ENCODE results near the gene UBA52.
"Not testable (repeated sequence)": the region's sequence is repeated elsewhere in the genome, so short reads cannot be mapped to it uniquely, and the experiment has no call there.

The UBA52 gene

GRCh38 chr19:18538115-18538514 is 33.5 kb upstream of the UBA52 start:
- no peak overlapping the region for H2BK120ac ChIP-seq (ENCODE audit: low read depth, low read length)
- no peak overlapping the region for H4K5ac ChIP-seq (ENCODE audit: low read length)
- H3K4me2 ChIP-seq (ENCODE audit: low read length): no peak overlapping the region
- peaks cover 20% of the 10 kb centered on the region for H3K36me3 ChIP-seq (ENCODE audit: control insufficient read depth, insufficient read depth, low read length)
- no peak overlapping the region for H2BK15ac ChIP-seq (replicated peaks; ENCODE audit: low read depth)
- no peak overlapping the region for H3K27ac ChIP-seq (ENCODE audit: low read depth, low read length)
- no peak for DNase-seq
- no peak overlapping the region for H4K8ac ChIP-seq (ENCODE audit: low read depth, low read length)
- no peak overlapping the region for H3K4me3 ChIP-seq (ENCODE audit: low read length)
- H3K56ac ChIP-seq (ENCODE audit: low read length): no peak overlapping the region
- no peak overlapping the region for H3K9ac ChIP-seq (ENCODE audit: low read length)
- peaks cover 11% of the 10 kb centered on the region for H3K79me1 ChIP-seq (ENCODE audit: low read length)
- no peak overlapping the region for H2AK5ac ChIP-seq (ENCODE audit: low read length)
- H3K4me1 ChIP-seq (ENCODE audit: control insufficient read depth, low read depth, low read length): no peaks in the 10 kb centered on the region
- H3K4ac ChIP-seq (ENCODE audit: low read depth, low read length): no peak overlapping the region
- H3K27me3 ChIP-seq (ENCODE audit: insufficient read depth, low read length, poor library complexity): no peaks in the 10 kb centered on the region
- peaks cover 6% of the 10 kb centered on the region for H3K79me2 ChIP-seq (ENCODE audit: control insufficient read depth, insufficient read depth, low read length)
- no CpG with 5 or more reads among the region's 22 CpGs for WGBS (ENCODE audit: extremely low coverage, insufficient coverage, low lambda C conversion rate)
- no peak overlapping the region for H2BK5ac ChIP-seq (ENCODE audit: low read length)
- no peak overlapping the region for H3K23ac ChIP-seq (ENCODE audit: low read length)
- no peak overlapping the region for H3K18ac ChIP-seq (ENCODE audit: low read length)

GRCh38 chr19:18539372-18539771 is 32.3 kb upstream of the UBA52 start:
- no peak overlapping the region for H2BK15ac ChIP-seq (replicated peaks; ENCODE audit: low read depth)
- no peak overlapping the region for H3K56ac ChIP-seq (ENCODE audit: low read length)
- H3K79me1 ChIP-seq (ENCODE audit: low read length): peaks cover 11% of the 10 kb centered on the region
- no peak overlapping the region for H3K4me2 ChIP-seq (ENCODE audit: low read length)
- no peak overlapping the region for H4K5ac ChIP-seq (ENCODE audit: low read length)
- no peak overlapping the region for H3K4me3 ChIP-seq (ENCODE audit: low read length)
- H3K9ac ChIP-seq (ENCODE audit: low read length): no peak overlapping the region
- no peak for DNase-seq
- H2BK120ac ChIP-seq (ENCODE audit: low read depth, low read length): no peak overlapping the region
- peaks cover 18% of the 10 kb centered on the region for H3K36me3 ChIP-seq (ENCODE audit: control insufficient read depth, insufficient read depth, low read length)
- no peak overlapping the region for H3K27ac ChIP-seq (ENCODE audit: low read depth, low read length)
- H3K4ac ChIP-seq (ENCODE audit: low read depth, low read length): no peak overlapping the region
- WGBS (ENCODE audit: extremely low coverage, insufficient coverage, low lambda C conversion rate): no CpG with 5 or more reads among the region's 19 CpGs
- peaks cover 6% of the 10 kb centered on the region for H3K79me2 ChIP-seq (ENCODE audit: control insufficient read depth, insufficient read depth, low read length)
- H3K18ac ChIP-seq (ENCODE audit: low read length): no peak overlapping the region
- no peak overlapping the region for H2AK5ac ChIP-seq (ENCODE audit: low read length)
- no peaks in the 10 kb centered on the region for H3K4me1 ChIP-seq (ENCODE audit: control insufficient read depth, low read depth, low read length)
- H4K8ac ChIP-seq (ENCODE audit: low read depth, low read length): no peak overlapping the region
- no peak overlapping the region for H3K23ac ChIP-seq (ENCODE audit: low read length)
- H2BK5ac ChIP-seq (ENCODE audit: low read length): no peak overlapping the region
- H3K27me3 ChIP-seq (ENCODE audit: insufficient read depth, low read length, poor library complexity): no peaks in the 10 kb centered on the region

- not testable (repeated sequence) for H3K4me3 ChIP-seq (ENCODE audit: low read length); H2BK120ac ChIP-seq (ENCODE audit: low read depth, low read length); H3K27me3 ChIP-seq (ENCODE audit: insufficient read depth, low read length, poor library complexity); DNase-seq; H3K4me1 ChIP-seq (ENCODE audit: control insufficient read depth, low read depth, low read length); H3K56ac ChIP-seq (ENCODE audit: low read length); H2AK5ac ChIP-seq (ENCODE audit: low read length); H3K27ac ChIP-seq (ENCODE audit: low read depth, low read length); H3K9ac ChIP-seq (ENCODE audit: low read length); H3K79me2 ChIP-seq (ENCODE audit: control insufficient read depth, insufficient read depth, low read length); H4K8ac ChIP-seq (ENCODE audit: low read depth, low read length); H3K23ac ChIP-seq (ENCODE audit: low read length); H3K18ac ChIP-seq (ENCODE audit: low read length); H4K5ac ChIP-seq (ENCODE audit: low read length); H2BK5ac ChIP-seq (ENCODE audit: low read length); H3K4me2 ChIP-seq (ENCODE audit: low read length); H2BK15ac ChIP-seq (replicated peaks; ENCODE audit: low read depth); H3K4ac ChIP-seq (ENCODE audit: low read depth, low read length)
- peaks cover 11% of the 10 kb centered on the region for H3K79me1 ChIP-seq (ENCODE audit: low read length)
- WGBS (ENCODE audit: extremely low coverage, insufficient coverage, low lambda C conversion rate): no CpG with 5 or more reads among the region's 1 CpG
- peaks cover 18% of the 10 kb centered on the region for H3K36me3 ChIP-seq (ENCODE audit: control insufficient read depth, insufficient read depth, low read length)
Observed at GRCh38 chr19:18540200-18540599, 31.5 kb upstream of the UBA52 start.

GRCh38 chr19:18541258-18541991 is 30.2 kb upstream of the UBA52 start:
- DNase-seq: no peak
- no CpG with 5 or more reads among the region's 21 CpGs for WGBS (ENCODE audit: extremely low coverage, insufficient coverage, low lambda C conversion rate)
- H3K4me2 ChIP-seq (ENCODE audit: low read length): no peak overlapping the region

GRCh38 chr19:18541992-18542940 is 29.4 kb upstream of the UBA52 start:
- H3K27ac ChIP-seq (ENCODE audit: low read depth, low read length): no peak overlapping the region

More at GRCh38 chr19:18541258-18541991, 30.2 kb upstream of the UBA52 start:
- no peak overlapping the region for H3K9ac ChIP-seq (ENCODE audit: low read length)
- H3K79me1 ChIP-seq (ENCODE audit: low read length): peaks cover 11% of the 10 kb centered on the region
- H4K8ac ChIP-seq (ENCODE audit: low read depth, low read length): no peak overlapping the region
- H3K27me3 ChIP-seq (ENCODE audit: insufficient read depth, low read length, poor library complexity): no peaks in the 10 kb centered on the region
- no peak overlapping the region for H2BK15ac ChIP-seq (replicated peaks; ENCODE audit: low read depth)
- peak overlapping the region; percentile 2 for H3K56ac ChIP-seq (ENCODE audit: low read length)
- H3K4me1 ChIP-seq (ENCODE audit: control insufficient read depth, low read depth, low read length): no peaks in the 10 kb centered on the region
- H4K5ac ChIP-seq (ENCODE audit: low read length): no peak overlapping the region
- no peak overlapping the region for H2BK120ac ChIP-seq (ENCODE audit: low read depth, low read length)
- H2AK5ac ChIP-seq (ENCODE audit: low read length): no peak overlapping the region
- H3K4ac ChIP-seq (ENCODE audit: low read depth, low read length): no peak overlapping the region
- peaks cover 16% of the 10 kb centered on the region for H3K36me3 ChIP-seq (ENCODE audit: control insufficient read depth, insufficient read depth, low read length)
- no peak overlapping the region for H3K27ac ChIP-seq (ENCODE audit: low read depth, low read length)
- no peak overlapping the region for H3K18ac ChIP-seq (ENCODE audit: low read length)
- H3K79me2 ChIP-seq (ENCODE audit: control insufficient read depth, insufficient read depth, low read length): peaks cover 6% of the 10 kb centered on the region
- no peak overlapping the region for H3K23ac ChIP-seq (ENCODE audit: low read length)
- H2BK5ac ChIP-seq (ENCODE audit: low read length): no peak overlapping the region
- H3K4me3 ChIP-seq (ENCODE audit: low read length): no peak overlapping the region

More at GRCh38 chr19:18541992-18542940, 29.4 kb upstream of the UBA52 start:
- Histone ChIP-seq H2BK15ac (replicated peaks; ENCODE audit: low read depth) (no peak overlapping the region), H3K56ac (ENCODE audit: low read length) (peak overlapping the region; percentile 84), H4K5ac (ENCODE audit: low read length) (no peak overlapping the region), H3K36me3 (ENCODE audit: control insufficient read depth, insufficient read depth, low read length) (peaks cover 14% of the 10 kb centered on the region), H3K9ac (ENCODE audit: low read length) (peak overlapping the region; percentile 81), H3K79me1 (ENCODE audit: low read length) (peaks cover 11% of the 10 kb centered on the region), H4K8ac (ENCODE audit: low read depth, low read length) (peak overlapping the region; percentile 14), H3K4me2 (ENCODE audit: low read length) (peak overlapping the region; percentile 76), H2BK120ac (ENCODE audit: low read depth, low read length) (no peak overlapping the region), H3K79me2 (ENCODE audit: control insufficient read depth, insufficient read depth, low read length) (peaks cover 6% of the 10 kb centered on the region), H3K4ac (ENCODE audit: low read depth, low read length) (peak overlapping the region; percentile 79), H2BK5ac (ENCODE audit: low read length) (no peak overlapping the region), H3K4me1 (ENCODE audit: control insufficient read depth, low read depth, low read length) (no peaks in the 10 kb centered on the region), H3K18ac (ENCODE audit: low read length) (peak overlapping the region; percentile 97), H3K4me3 (ENCODE audit: low read length) (peak overlapping the region; percentile 56), H3K27me3 (ENCODE audit: insufficient read depth, low read length, poor library complexity) (no peaks in the 10 kb centered on the region), H3K23ac (ENCODE audit: low read length) (peak overlapping the region; percentile 74), H2AK5ac (ENCODE audit: low read length) (peak overlapping the region; percentile 48)
- WGBS (ENCODE audit: extremely low coverage, insufficient coverage, low lambda C conversion rate): no CpG with 5 or more reads among the region's 11 CpGs
- no peak for DNase-seq

Data from mesendoderm (in vitro differentiated cells).